IMR-90 (cell line): ENCODE measurements around the gene CADM2. TPM values are rescaled to one million over a fixed set of nuclear protein-coding genes. Genes with fewer than 3 reads are reported as not detected.
"Not testable (repeated sequence)": the region's sequence is repeated elsewhere in the genome, so short reads cannot be mapped to it uniquely, and the experiment has no call there.

Experiments used
- ATAC-seq: fragments of 200-7000 bp; cut with Tn5 transposase; 2 replicates; pipeline ENCODE4 v1.9.1; 2020; ENCODE audit warnings: low read depth, mild to moderate bottlenecking, moderate library complexity
- BruUV-seq: library from RNA; stranded (reverse); fragments of 400-500 nt; replicated peaks from 2 replicates; lab custom pipeline; 2021; lab: Mats Ljungman, UMichigan
- CTCF ChIA-PET: fragments of 300-600 bp; formaldehyde crosslinking; extraction: SDS; loops from one replicate; lab custom pipeline; 2021; ENCODE audit warnings: antibody characterized with exemption; lab: Yijun Ruan, JAX
- POLR2A ChIA-PET: fragments of 300-600 bp; sonication (Branson Sonifier 250); formaldehyde crosslinking; loops from one replicate; lab custom pipeline; 2022; ENCODE audit warnings: antibody characterized with exemption; ENCODE audit not compliant: unreplicated experiment; lab: Charles Lee
- DNase-seq: peaks from one replicate; pipeline ENCODE4 v3.0.0; 2013
- H2AFZ ChIP-seq: replicated peaks from 2 replicates; pipeline ENCODE3; 2013; ENCODE audit warnings: low read length, mild to moderate bottlenecking; ENCODE audit not compliant: poor library complexity
- H2AK5ac ChIP-seq: 2 replicates; pipeline ENCODE4 v1.6.1; 2013; ENCODE audit warnings: low read depth, low read length, inconsistent platforms
- H2AK9ac ChIP-seq: replicated peaks from 2 replicates; pipeline ENCODE3; 2013; ENCODE audit warnings: mild to moderate bottlenecking, low read depth, low read length, moderate library complexity; ENCODE audit not compliant: poor library complexity
- H2BK120ac ChIP-seq: 2 replicates; pipeline ENCODE4 v1.6.1; 2013; ENCODE audit warnings: low read depth, low read length, inconsistent platforms
- H2BK15ac ChIP-seq: 3 replicates; pipeline ENCODE4 v1.6.1; 2013; ENCODE audit warnings: low read depth, low read length, inconsistent platforms
- H2BK20ac ChIP-seq: 2 replicates; pipeline ENCODE4 v1.6.1; 2013; ENCODE audit warnings: low read depth, mild to moderate bottlenecking, inconsistent platforms, low read length, moderate library complexity
- H2BK5ac ChIP-seq: 2 replicates; pipeline ENCODE4 v1.6.1; 2013; ENCODE audit warnings: mild to moderate bottlenecking, low read depth, low read length, inconsistent platforms; ENCODE audit not compliant: poor library complexity, severe bottlenecking
- H3K14ac ChIP-seq: replicated peaks from 2 replicates; pipeline ENCODE4 v1.6.1; 2013; ENCODE audit warnings: low read depth, low read length, inconsistent platforms
- H3K18ac ChIP-seq: 2 replicates; pipeline ENCODE4 v1.6.1; 2013; ENCODE audit warnings: low read depth, low read length, control low read depth
- H3K23ac ChIP-seq: 2 replicates; pipeline ENCODE4 v1.6.1; 2013; ENCODE audit warnings: low read depth, low read length, inconsistent platforms
- H3K27ac ChIP-seq: 2 replicates; pipeline ENCODE4 v1.5.1; 2013; ENCODE audit warnings: mild to moderate bottlenecking, control low read depth, low read length; ENCODE audit not compliant: insufficient read depth
- H3K27me3 ChIP-seq: 2 replicates; pipeline ENCODE4 v1.6.1; 2013; ENCODE audit warnings: low read length; ENCODE audit not compliant: control insufficient read depth, insufficient read depth
- H3K36me3 ChIP-seq: 2 replicates; pipeline ENCODE4 v1.6.1; 2013; ENCODE audit warnings: low read length, mixed read lengths; ENCODE audit not compliant: control insufficient read depth, insufficient read depth
- H3K4ac ChIP-seq: 2 replicates; pipeline ENCODE4 v1.6.1; 2013; ENCODE audit warnings: low read depth, low read length, inconsistent platforms
- H3K4me1 ChIP-seq: 2 replicates; pipeline ENCODE4 v1.6.1; 2013; ENCODE audit warnings: low read length, mixed read lengths; ENCODE audit not compliant: control insufficient read depth, insufficient read depth
- H3K4me2 ChIP-seq: 2 replicates; pipeline ENCODE4 v1.6.1; 2013; ENCODE audit warnings: low read depth, mild to moderate bottlenecking, control low read depth, low read length, moderate library complexity
- H3K4me3 ChIP-seq: 2 replicates; pipeline ENCODE4 v1.5.1; 2013; ENCODE audit warnings: low read depth, mild to moderate bottlenecking, control low read depth, low read length, moderate library complexity; ENCODE audit not compliant: insufficient read depth
- H3K56ac ChIP-seq: 2 replicates; pipeline ENCODE4 v1.6.1; 2013; ENCODE audit warnings: low read length, inconsistent platforms; ENCODE audit not compliant: insufficient read depth; ENCODE audit errors: extremely low read depth
- H3K79me1 ChIP-seq, 2 experiments: 2 replicates each; pipeline ENCODE4 v1.6.1; 2013; ENCODE audit warnings: low read length in 2 of 2, inconsistent platforms in 1 of 2, low read depth in 1 of 2
- H3K9ac ChIP-seq: 2 replicates; pipeline ENCODE4 v1.6.1; 2013; ENCODE audit warnings: low read depth, low read length, control low read depth
- H3K9me1 ChIP-seq: 2 replicates; pipeline ENCODE4 v1.6.1; 2013; ENCODE audit warnings: low read length, inconsistent platforms; ENCODE audit not compliant: insufficient read depth
- H3K9me3 ChIP-seq: 2 replicates; pipeline ENCODE4 v1.6.1; 2013; ENCODE audit warnings: low read length; ENCODE audit not compliant: control insufficient read depth, insufficient read depth
- H4K20me1 ChIP-seq: 2 replicates; pipeline ENCODE4 v1.6.1; 2013; ENCODE audit warnings: low read length, inconsistent platforms; ENCODE audit not compliant: insufficient read depth
- H4K5ac ChIP-seq: 2 replicates; pipeline ENCODE4 v1.6.1; 2013; ENCODE audit warnings: mild to moderate bottlenecking, low read depth, low read length, control low read depth
- H4K8ac ChIP-seq, 2 experiments: 2 replicates each; pipeline ENCODE4 v1.6.1; 2013; ENCODE audit warnings: low read depth in 2 of 2, low read length in 2 of 2, control low read depth in 1 of 2, inconsistent platforms in 1 of 2
- H4K91ac ChIP-seq: 2 replicates; pipeline ENCODE4 v1.6.1; 2013; ENCODE audit warnings: low read depth, low read length, inconsistent platforms; ENCODE audit not compliant: insufficient read depth
- WGBS, 2 experiments: methylation state at CpG; one replicate each; pipeline versions ENCODE4 v1.1.5 to v1.1.7; 2013; ENCODE audit warnings: missing lambda C conversion rate in 2 of 2; ENCODE audit not compliant: insufficient read length in 1 of 2; ENCODE audit errors: extremely low coverage in 2 of 2; 5-methylcytosine and 5-hydroxymethylcytosine counted together
- dilution Hi-C: fragments of 300-500 bp; cut with HindIII; formaldehyde crosslinking; loops from one replicate; pipeline ENCODE4 v1.14.3; 2018; ENCODE audit warnings: low sequenced_read_pairs; ENCODE audit not compliant: unreplicated experiment
- in situ Hi-C: fragments of 300-500 bp; cut with MboI; formaldehyde crosslinking; loops from 3 replicates; pipeline ENCODE4 v1.14.3; 2019; ENCODE audit warnings: low sequenced_read_pairs, inconsistent platforms, mixed read lengths
- intact Hi-C: fragments of 100-400 bp; cut with micrococcal nuclease; formaldehyde crosslinking; loops from 2 replicates; pipeline ENCODE4 v1.10.0; 2022
- polyA plus RNA-seq, 3 experiments: library from polyadenylated mRNA; depleted of rRNA; stranded (reverse); fragments of >200 nt; gene quantifications; 2 replicates each; pipeline ENCODE4 v1.2.3, GENCODE V29; 2012; ENCODE audit warnings: low replicate concordance in 1 of 3
- total RNA-seq: library from RNA; depleted of rRNA; stranded (reverse); fragments of >200 nt; gene quantifications from 2 replicates; pipeline ENCODE4 v1.2.3, GENCODE V29; 2012

Gene CADM2
- total and polyA plus RNA-seq, 2 of the 4 experiments (the other 2 are of a cell fraction): not detected

GRCh38 chr3:85132864-85133263 is 174.1 kb downstream of the CADM2 start:
- DNase-seq, H3K23ac ChIP-seq, ATAC-seq, intact Hi-C loops, H3K4me2 ChIP-seq, H2BK5ac ChIP-seq, H2AK9ac ChIP-seq, H3K9me1 ChIP-seq, H4K5ac ChIP-seq, H3K18ac ChIP-seq, H4K8ac ChIP-seq, H3K36me3 ChIP-seq, BruUV-seq, H3K14ac ChIP-seq, H3K9me3 ChIP-seq, H4K91ac ChIP-seq, H2AFZ ChIP-seq, H3K56ac ChIP-seq, H3K4ac ChIP-seq, H2BK120ac ChIP-seq, dilution Hi-C loops, H3K27ac ChIP-seq, H2BK15ac ChIP-seq, H3K4me1 ChIP-seq, H4K20me1 ChIP-seq, POLR2A ChIA-PET, in situ Hi-C loops, CTCF ChIA-PET, H3K27me3 ChIP-seq, H3K4me3 ChIP-seq, H2BK20ac ChIP-seq, H2AK5ac ChIP-seq, H3K9ac ChIP-seq, H3K79me1 ChIP-seq: not testable (repeated sequence)
- WGBS, 2 experiments: 100% methylated on average over 1 of the region's 13 CpGs; no CpG with 5 or more reads in 1 of the 2 experiments

GRCh38 chr3:85133691-85134420 is 175.1 kb downstream of the CADM2 start:
- H4K20me1 ChIP-seq, H3K14ac ChIP-seq, in situ Hi-C loops, H3K4me3 ChIP-seq, H3K9me1 ChIP-seq, H4K91ac ChIP-seq, intact Hi-C loops, H3K23ac ChIP-seq, H3K4me2 ChIP-seq, H3K18ac ChIP-seq, dilution Hi-C loops, H3K4me1 ChIP-seq, H3K9ac ChIP-seq, H2BK15ac ChIP-seq, H4K5ac ChIP-seq, H4K8ac ChIP-seq, H2AK5ac ChIP-seq, H3K56ac ChIP-seq, H2AFZ ChIP-seq, POLR2A ChIA-PET, H3K4ac ChIP-seq, H3K9me3 ChIP-seq, DNase-seq, H2BK120ac ChIP-seq, H3K27me3 ChIP-seq, H2AK9ac ChIP-seq, H2BK5ac ChIP-seq, CTCF ChIA-PET, H3K36me3 ChIP-seq, BruUV-seq, H3K27ac ChIP-seq, ATAC-seq, H3K79me1 ChIP-seq, H2BK20ac ChIP-seq: not testable (repeated sequence)
- WGBS, 2 experiments: 80% methylated on average over 1 of the region's 57 CpGs; no CpG with 5 or more reads in 1 of the 2 experiments
